Caki2 (cell line): ENCODE results near the gene OPRL1. TPM values are rescaled to one million over a fixed set of nuclear protein-coding genes. Genes with fewer than 3 reads are reported as not detected.
"Not testable (repeated sequence)": the region's sequence is repeated elsewhere in the genome, so short reads cannot be mapped to it uniquely, and the experiment has no call there.

Source experiments
- DNase-seq: peaks from one replicate; pipeline ENCODE4 v3.0.0-alpha.2; 2015; ENCODE audit warnings: low read depth
- in situ Hi-C: cut with HindIII; loops from 2 replicates; pipeline ENCODE4 v1.10.0; 2016; ENCODE audit warnings: low sequenced_read_pairs, low pct_unique_long_range_greater_than_20kb, mixed read lengths
- total RNA-seq: library from RNA; depleted of rRNA; stranded (reverse); fragments of >200 nt; shearing (Covaris generic); gene quantifications from 2 replicates; pipeline ENCODE4 v1.2.3, GENCODE V29; 2014; ENCODE audit warnings: low replicate concordance

Gene OPRL1
- total RNA-seq, 1 experiment from 2014 or later: 0.84 TPM

DNA sequence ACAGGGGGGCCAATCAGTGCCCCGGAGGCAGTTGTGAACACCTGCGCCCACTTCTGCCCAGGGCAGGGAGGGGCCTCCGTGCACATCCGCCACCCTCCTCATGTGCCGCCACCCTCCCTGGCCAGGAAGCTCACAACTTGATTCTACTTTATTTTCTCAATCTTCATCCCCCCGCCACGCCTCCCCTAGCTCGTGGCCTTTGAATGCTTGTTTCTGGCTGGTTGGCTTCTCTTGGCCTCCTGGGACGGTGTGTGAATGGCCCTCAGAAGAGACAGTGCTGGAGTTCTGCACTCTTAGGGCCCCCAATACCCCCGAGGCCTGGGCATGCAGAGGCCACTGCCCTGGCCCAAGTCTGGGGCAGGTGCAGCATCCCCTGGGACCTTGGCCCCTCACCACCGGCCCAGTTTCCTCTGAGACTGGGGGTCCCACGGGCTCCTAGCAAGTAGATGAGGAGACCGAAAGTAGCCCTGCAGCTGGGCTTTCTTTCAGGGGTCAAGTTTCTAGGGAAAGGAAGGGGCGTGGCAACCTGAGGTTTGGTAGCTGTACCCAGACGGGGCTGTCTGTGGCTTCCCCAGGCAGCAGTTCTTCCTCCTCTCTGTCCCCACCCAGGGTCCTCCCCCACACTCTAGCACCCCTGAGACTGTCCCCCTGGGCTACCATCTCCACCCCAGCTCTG lies 1.9 kb upstream of the OPRL1 start:
- in situ Hi-C loops: no loop called here
- no peak for DNase-seq

DNA sequence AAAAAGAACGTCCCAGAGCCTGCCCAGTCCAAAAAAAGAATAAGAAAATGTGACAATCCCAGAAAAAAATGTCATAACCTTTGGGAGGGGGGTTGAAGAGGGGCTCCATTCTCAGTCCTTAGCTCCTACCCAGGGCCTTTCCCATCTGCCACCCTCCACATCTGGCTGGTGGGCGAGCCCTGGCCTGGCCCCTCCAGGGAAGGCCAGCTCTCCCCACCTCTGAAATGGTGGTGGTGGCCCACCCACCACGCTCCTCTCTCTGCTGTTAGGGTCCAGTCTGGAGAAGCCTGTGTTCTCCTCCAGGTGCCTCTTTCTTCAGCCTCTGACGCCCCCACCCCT lies 979 bp upstream of the OPRL1 start:
- in situ Hi-C loops: no loop called here

DNA sequence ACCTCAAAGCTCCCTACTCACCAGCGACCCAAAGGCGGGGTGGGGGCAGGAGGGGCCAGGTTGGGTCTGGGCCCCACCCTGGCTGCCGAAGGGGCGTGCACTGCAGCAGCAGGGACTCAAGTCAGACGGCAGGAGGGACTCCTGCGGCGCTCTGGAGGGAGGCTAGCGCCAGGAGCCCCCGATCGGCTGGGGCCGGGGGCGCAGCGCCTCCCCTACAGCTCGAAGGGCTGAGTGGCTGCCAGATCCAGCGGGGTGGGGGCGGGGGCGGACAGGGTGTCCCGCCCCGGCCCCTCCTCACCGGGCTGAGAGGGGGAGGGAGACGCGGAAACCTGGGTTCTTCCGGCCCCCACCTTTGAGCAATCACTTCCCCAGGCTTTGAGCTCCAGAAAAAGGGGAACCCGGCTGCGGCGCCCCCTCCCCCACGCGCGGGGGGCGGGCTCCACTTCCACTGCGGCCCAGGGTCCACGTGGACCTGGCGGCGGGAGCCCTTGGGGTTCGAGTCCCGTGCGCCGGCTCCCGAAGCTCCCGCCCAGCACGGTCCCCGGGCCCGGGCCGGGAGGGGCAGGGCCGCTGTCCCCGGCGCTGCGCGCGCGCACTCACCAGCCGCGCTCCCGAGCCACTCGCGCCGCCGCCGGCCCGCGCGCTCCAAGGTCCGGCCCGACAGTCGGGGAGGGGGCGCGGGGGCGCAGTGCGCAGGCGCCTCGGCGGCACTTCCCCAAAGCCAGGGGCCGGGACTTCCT lies 439 bp upstream of the OPRL1 start, which contains the start of gene RGS19:
RGS19 (minus strand) TSS at position 246 of the 740 bp plus-strand sequence. CDS start 2,632 bp downstream, outside the sequence.
- peak; percentile 72 for DNase-seq
- in situ Hi-C loops: no loop called here

More for the DNA sequence above, 979 bp upstream of the OPRL1 start:
- DNase-seq: no peak

DNA sequence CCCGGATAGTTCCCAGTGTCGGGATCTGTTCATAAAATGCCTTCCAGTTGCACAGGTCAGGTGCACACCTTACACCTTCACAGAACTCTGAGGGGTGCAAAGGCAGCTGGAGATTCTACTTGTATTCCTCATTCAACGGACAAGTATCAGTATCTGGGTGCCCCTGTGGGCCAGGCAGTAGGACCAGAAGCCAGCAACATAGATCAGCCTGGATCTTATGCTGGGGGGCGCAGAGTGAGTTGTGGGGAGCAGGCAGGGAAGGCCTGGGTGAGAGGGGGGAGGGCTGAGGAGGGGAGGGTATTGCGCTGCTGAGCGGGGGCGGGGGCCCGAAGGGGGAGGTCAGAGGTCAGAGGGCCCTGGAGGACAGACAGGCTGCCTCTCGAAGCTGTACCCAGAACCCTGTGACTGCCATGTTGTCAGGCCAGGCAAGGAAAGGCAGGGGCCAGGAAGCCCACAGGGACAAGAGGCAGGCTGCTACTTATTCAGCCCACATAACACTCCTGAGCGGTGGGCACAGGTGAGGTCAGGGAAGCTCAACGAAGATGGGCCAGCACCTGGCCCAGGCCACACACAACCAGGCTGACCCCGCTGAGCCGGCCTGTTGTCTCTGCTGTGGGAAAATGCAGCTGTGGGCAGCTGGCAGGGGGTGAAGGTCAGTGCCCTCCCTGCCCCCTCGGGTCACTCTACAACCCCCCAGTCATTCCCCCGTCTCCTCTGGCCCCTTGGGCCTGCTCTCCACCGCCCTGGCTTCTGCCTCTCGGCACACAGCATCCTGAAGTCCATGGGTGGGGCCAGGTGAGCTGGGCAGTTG lies 1.1 kb downstream of the OPRL1 start:
- DNase-seq: no peak
- in situ Hi-C loops: no loop called here

DNA sequence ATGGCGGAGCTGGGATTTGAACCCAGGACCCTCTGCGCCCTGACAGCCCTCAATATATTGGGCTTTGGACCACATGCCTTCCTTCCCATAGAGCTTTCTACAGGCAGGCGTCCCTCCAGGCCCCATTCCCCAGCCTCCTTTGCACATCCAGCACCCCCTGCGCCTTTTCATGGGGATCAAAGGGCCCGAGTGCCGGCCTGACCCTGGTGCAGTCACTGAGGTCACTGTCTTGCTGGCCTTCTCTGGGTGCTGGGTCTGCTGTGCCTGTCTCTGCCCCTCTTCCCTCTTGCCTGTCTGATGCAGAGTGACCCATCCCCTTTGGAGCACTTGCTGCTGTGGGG lies 1.7 kb downstream of the OPRL1 start:
- in situ Hi-C loops: no loop called here

DNA sequence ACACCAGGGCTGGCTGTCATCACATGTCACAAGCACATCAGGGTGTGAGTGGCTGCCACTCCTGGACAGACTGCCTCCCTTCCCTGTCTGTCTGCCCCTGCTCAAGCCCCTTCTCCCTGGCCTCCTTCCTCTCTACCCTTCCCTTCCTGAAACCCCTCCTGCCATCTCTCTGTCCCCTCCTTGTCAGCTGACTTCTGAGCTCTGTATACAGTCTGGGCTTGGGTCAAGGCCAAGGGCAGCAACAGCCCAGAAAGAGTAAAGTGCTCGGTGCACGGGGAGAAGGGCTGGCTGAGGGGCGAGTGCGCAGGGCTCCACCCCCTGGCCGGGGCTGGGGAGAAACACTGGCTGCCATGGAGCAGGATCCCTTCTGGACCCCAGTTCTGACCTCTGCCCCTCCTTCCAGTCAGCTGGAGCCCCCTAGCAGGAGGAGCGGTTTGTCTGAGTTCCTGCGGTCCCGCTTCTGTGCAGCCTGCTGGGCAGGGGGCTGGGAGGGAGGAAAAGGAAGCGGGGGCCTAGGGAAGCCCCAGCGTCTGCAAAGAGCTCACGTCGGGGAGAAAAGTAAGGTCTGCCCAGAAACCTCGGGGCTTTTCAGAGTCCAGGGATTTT lies 2.3 kb downstream of the OPRL1 start:
- in situ Hi-C loops: no loop called here
- DNase-seq: no peak

More for the DNA sequence above, 1.7 kb downstream of the OPRL1 start:
- DNase-seq: no peak

DNA sequence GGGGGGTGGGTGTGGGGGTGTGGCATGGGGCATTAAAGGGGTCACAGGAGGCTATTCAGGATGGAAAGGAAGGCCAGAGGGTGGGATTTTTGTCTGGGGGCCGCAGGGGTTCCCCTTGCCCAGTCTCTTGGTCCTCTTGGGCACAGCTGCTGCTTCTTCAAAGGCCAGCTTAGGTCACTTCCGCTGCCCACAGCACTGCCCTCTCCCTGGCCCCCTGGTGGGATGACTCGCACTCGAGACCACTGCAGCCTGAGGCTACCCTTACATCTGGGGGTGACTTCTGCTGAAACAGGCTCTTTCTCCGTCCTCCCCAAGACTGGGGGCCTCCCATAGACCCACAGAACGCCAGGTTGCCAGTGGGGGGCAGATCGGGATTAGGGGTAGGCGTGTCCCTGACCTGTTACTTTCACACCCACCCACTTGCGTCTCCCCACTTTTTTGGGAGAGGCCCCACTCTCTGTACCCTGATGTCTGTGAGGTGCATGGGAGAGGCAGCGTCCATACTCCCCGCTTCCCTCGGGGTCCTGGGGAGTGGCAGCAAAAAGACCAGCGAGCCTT lies 3.0 kb downstream of the OPRL1 start:
- DNase-seq: no peak

DNA sequence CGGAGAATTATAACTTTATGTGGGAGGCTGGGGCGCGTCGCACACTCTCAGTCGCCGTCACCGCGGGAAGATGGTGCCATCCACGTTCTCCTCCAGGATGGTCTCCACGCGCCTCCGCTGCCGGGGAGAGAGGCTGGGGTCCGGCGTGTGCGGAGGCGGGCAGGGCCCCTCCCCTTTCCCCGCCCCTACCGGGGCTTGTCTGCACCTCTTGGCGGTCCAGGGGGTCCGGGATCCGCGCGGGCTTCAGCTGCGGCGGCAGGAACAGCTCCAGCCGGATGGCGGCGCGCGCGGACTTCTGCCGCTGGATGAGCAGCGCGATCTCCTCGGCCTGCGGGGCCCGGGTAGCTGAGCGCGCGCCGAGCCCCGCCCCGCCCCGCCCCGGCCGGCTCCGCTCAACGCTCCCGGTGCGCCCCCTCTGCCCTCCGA lies 3.5 kb downstream of the OPRL1 start:
- in situ Hi-C loops: no loop called here
- peak; percentile 76 for DNase-seq

More for the DNA sequence above, 3.0 kb downstream of the OPRL1 start:
- in situ Hi-C loops: no loop called here

GRCh38 chr20:64083804-64084684 lies 4.2 kb downstream of the OPRL1 start, which contains the start of gene LKAAEAR1:
Gene LKAAEAR1 (minus strand): TSS chr20:64084398. CDS start chr20:64084219, 179 bp downstream.
- DNase-seq: no peak
- in situ Hi-C loops: no loop called here

DNA sequence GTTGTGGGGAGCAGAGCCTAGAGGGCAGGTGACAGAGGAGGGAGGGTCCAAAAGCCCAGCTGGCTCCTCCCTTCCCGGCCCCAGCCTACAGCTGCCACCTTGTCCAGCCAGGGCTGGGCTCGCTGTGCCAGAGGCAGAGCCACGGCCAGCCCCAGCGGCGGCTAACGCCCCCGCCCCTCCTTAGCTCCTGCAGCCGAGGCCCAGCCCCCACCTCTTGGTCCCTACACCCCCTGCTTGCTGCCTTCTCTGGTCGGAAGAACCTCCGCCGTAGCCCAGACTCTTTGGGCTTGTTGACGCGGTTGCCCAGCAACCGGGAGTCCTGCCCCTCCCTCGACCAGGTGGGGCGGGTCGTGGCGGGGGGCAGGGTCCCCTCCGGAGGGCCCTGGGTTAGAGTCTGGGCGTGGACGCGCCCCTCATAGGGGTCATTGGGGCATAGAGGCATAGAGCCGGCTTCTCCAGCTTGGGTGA lies 4.8 kb downstream of the OPRL1 start:
- in situ Hi-C loops: no loop called here
- DNase-seq: no peak

- in situ Hi-C loops: no loop called here
- DNase-seq: no peak
These were observed 6.9 kb downstream of the OPRL1 start for GRCh38 chr20:64086801-64087200.

- DNase-seq, in situ Hi-C loops: not testable (repeated sequence)
These were observed 7.4 kb downstream of the OPRL1 start for GRCh38 chr20:64087226-64087825.

DNA sequence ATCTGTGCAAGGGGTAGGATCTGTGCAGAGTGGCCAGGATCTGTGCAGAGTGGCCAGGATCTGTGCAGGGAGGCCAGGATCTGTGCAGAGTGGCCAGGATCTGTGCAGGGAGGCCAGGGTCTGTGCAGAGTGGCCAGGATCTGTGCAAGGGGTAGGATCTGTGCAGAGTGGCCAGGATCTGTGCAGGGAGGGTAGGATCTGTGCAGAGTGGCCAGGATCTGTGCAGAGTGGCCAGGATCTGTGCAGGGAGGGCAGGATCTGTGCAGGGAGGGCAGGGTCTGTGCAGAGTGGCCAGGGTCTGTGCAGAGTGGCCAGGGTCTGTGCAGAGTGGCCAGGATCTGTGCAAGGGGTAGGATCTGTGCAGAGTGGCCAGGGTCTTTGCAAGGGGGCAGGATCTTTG lies 8.7 kb downstream of the OPRL1 start:
- in situ Hi-C loops: not testable (repeated sequence)

GRCh38 chr20:64090165-64090564 lies 10.3 kb downstream of the OPRL1 start:
- no peak for DNase-seq
- in situ Hi-C loops: no loop called here

More for the DNA sequence above, 8.7 kb downstream of the OPRL1 start:
- DNase-seq: not testable (repeated sequence)

DNA sequence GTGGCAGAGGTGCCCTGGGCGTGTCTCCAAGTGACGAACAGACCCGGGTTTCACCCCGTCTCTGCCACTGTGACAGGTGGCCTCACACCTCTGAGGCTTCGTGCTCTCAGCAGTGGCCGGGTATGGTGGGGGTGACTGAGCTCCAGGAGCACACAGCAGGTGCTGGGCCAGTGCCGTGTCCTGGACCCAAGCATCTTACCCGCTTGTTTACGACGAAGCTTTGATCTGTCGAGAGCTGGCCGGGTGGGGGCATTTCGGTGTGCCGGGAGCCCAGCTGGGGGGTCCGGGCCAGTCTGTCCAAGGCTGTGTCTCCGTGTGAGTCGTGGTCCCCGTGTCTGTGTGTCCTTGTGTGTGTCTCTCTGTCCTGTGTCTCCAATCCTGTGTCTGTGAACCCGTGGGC lies 11.5 kb downstream of the OPRL1 start:
- DNase-seq: no peak
- in situ Hi-C loops: no loop called here

DNA sequence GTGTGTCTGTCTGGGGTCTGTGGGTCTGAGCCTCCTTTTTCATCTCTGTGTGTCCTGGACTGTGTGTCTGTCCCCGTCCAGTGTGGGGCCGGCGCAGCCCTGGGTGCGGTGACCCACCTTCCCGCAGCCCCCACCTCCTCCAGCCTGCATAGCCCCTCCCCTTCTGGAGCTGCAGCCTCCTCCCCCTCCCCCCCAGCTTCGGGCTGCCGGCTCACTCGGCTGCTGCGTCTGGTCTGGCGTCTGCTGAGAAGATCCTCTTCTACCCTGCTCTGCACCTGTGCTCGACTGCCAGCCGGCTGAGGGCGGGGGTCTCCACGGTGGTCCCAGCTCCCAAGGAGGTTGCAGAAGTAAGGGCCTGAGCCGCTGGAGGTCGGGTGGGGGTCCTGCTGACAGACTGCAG lies 11.9 kb downstream of the OPRL1 start:
- DNase-seq: no peak
- in situ Hi-C loops: no loop called here
